ENCODE results near the gene FHIT.
"Not testable (repeated sequence)": the region's sequence is repeated elsewhere in the genome, so short reads cannot be mapped to it uniquely, and the experiment has no call there.

GRCh38 chr3:61216171-61216570 is 35.1 kb downstream of the FHIT start:
- not testable (repeated sequence) for TF ChIP-seq EZH2 (IDR thresholded peaks at IDR 0.05; ENCODE audit: borderline replicate concordance); EZH2phosphoT487 (IDR thresholded peaks at IDR 0.05; ENCODE audit: low read depth, severe bottlenecking, unreplicated experiment)
- TF ChIP-seq, protein P1, sequence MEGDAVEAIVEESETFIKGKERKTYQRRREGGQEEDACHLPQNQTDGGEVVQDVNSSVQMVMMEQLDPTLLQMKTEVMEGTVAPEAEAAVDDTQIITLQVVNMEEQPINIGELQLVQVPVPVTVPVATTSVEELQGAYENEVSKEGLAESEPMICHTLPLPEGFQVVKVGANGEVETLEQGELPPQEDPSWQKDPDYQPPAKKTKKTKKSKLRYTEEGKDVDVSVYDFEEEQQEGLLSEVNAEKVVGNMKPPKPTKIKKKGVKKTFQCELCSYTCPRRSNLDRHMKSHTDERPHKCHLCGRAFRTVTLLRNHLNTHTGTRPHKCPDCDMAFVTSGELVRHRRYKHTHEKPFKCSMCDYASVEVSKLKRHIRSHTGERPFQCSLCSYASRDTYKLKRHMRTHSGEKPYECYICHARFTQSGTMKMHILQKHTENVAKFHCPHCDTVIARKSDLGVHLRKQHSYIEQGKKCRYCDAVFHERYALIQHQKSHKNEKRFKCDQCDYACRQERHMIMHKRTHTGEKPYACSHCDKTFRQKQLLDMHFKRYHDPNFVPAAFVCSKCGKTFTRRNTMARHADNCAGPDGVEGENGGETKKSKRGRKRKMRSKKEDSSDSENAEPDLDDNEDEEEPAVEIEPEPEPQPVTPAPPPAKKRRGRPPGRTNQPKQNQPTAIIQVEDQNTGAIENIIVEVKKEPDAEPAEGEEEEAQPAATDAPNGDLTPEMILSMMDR (IDR thresholded peaks at IDR 0.05; ENCODE audit: poor library complexity) = not testable (repeated sequence)

Measured in hepatocyte (in vitro differentiated cells).